ENCODE measurements around the gene TPM3.

TPM3 gene

DNA sequence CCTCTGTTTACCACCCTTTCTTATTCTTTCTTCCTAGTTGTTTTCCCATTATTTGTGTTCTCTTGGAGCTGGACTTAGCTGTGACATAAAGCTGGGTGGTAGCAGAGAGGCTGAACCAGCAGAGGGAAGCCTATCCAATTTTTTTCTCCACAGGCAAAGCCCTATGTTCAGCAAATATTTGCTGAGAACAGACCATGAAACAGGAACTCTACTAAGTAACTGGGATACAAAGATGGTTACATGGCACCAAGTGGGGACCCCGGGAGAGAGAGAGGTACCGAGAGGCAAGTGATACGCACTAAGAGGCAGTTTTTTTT lies 7.6 kb upstream of the TPM3 start:
- no peak for DNase-seq

DNA sequence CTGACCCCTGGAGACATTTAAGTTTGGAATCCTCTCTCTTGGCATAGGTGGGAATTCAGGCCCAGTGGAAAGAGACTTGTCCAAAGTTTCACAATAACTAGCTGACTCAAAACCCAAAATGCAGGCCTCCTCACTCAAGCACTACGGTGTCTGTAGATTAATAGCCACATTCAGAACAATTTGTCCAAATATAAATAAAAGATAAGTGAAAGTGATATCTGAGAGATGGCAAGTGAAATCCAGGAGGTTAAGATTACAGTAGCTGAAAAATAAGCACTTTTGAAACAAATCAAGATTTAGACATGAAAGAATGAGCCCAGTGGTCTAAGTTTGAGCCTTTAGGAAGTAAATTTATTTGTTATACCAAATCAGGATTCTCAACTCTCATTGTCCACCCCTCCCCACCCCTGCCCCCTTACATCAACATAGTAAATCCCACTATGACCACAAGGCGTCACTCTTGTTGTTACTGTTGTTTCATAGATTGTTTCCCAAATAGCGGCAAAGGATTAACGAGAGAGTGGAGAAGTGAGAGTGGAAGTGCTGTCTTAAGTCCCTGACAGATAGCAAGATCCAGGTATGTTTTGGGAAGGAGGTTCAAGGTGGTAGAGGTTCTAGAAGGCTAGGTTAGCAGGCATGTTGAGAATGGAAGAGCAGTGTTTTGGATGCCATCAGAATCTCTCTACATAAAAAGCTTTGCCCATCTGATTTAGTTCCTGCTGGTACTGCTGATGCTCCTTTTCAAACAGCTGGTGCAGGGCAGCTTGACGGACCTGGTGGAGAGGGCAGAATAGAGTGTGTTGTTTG lies 7.1 kb upstream of the TPM3 start:
- no peak for DNase-seq

DNA sequence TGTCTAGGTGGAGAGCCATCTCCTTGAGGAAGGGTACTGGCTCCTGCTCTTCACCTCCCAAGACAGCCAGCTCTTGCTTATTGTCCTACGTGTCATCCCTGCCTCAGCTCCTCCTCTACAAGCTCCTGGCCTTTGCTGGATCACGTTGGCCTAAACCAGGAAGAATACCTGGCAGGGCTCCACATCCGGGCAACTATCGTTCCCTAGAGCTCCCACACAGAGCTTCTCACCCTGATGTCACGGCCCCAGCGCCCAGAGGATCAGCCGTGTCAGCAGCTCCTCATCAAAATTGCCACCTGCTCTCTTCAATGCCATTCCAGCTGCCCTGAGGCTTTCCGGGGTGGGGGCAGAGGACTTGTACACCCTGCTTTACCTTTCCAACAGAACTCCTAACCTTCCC lies 1.9 kb upstream of the TPM3 start:
- no peak for DNase-seq

DNA sequence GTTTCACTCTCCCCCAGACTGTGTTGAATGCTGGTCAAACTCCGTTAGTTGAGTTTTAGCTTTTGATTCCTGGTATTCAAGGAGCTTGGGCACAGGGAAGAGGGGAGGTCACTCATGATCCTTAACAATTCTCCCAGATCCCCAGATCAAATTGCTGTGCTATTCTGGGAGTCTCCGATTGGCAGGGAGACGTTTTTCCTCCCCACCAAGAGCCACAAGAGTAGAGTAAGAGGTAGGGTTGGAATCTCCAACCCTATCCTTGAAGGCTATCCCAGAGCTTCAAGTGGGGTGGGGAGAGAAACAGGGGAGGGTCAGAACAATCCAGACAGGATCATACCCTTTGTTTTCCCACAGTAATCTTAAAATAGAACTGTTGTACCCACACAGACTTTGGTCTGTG lies 576 bp upstream of the TPM3 start:
- no peak for DNase-seq

DNA sequence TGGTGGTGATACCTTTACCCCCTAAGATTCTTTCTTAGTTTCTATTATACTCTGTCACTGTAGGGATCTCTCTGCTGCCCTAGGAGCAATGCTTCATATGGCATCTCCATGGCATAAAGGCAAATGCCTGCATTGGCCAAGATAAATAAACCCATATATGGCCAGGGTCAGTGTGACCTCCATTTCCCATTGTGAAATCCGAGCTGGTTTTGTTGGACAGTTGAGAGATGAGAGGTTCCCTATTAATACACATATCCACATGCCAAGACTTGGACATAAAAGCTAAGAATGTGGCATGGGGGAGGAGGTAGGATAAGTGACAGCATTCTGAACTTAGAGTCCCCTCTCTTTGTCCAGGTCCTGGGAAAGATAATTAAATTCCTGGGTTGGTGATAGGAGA lies 1.4 kb downstream of the TPM3 start:
- no peak for DNase-seq

DNA sequence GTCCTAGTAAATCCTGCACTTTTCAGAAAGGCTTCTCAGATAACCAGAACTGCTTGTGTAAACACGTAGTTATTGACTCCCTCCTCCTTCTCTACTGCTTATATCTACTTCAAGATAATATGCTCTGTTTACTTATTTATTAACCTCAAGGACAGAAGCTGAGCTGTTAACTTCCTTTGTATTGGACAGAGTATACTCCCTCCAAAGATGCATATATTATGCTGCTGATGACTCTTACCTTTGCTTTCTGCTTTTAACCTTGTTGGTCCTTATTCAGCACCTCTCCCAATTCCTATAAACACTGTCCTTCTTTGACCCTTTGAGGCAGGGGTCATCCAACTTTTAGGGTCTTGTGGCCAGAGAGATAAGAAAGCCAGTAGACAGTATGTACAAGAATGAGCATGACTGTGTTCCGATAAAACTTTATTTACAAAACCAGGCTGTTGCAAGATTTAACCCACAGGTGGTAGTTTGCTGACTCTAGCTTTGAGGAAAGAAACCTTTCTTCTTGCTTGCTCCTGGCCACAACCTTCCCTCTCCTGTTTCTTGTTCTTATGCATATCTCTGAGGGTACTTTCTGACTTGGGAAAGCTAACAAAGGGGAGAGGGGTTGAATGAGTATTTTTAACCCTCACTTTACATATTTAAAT lies 4.9 kb downstream of the TPM3 start:
- no peak for DNase-seq

DNA sequence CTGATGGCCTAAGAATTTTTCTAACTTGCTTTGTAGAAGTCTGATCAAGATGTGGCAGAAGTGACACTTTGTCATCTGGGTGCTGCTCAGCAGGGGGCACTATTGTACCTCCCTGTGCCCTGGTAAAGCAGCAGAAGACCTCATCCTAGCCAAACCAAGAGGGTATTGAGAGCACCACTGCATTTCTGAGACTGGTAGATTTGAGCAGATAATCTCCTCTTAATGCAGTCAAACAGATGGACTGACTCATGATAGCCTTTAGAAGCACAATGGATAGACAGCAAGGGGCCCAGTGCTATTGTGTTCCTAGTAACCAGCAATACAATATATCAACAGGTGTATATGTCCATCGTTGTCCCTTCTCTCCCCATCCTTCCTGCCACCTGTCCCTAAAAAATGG lies 5.7 kb downstream of the TPM3 start:
- DNase-seq, result no peak

DNA sequence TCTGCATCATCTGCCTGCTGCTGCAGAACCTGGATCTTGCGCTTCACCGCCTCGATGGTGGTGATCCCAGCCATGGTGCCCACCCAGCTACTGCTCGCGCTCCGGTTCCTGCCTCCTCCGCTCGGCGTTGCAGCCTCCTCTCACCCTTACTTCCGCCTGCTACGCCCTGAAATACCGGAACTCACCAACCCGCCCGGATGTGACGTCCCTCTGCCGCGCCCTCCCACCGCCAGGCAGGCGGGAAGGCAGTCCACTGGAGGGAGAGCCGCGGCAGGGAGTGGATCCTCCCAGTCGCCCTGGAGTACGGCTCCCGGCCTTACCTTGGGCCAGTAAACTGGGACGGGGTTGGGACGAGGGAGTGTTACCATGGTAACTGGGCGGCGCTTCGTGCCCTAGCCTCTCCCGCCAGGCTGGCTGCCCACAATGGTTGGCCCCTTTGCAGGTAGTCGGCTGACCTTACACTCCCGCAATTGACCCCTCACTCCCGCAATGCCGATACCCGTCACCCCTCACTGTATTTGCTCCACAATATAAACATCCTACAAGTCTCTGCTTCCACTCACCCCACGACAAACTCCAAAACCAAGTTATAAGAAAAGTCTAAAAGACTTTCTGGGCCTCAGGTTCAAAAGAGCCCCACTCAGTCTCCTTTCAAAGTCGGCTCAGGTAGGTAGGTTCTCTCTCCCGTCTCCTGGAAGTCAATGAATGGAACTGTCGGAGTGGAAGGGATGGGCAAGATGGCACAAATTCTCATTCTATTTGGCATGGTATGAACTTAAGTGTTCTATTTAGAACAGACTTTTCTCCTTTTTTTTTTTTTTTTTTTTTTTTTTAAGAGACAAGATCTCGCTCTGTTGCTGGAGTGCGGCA lies 8.6 kb downstream of the TPM3 start:
- peak; percentile 77 for DNase-seq

DNA sequence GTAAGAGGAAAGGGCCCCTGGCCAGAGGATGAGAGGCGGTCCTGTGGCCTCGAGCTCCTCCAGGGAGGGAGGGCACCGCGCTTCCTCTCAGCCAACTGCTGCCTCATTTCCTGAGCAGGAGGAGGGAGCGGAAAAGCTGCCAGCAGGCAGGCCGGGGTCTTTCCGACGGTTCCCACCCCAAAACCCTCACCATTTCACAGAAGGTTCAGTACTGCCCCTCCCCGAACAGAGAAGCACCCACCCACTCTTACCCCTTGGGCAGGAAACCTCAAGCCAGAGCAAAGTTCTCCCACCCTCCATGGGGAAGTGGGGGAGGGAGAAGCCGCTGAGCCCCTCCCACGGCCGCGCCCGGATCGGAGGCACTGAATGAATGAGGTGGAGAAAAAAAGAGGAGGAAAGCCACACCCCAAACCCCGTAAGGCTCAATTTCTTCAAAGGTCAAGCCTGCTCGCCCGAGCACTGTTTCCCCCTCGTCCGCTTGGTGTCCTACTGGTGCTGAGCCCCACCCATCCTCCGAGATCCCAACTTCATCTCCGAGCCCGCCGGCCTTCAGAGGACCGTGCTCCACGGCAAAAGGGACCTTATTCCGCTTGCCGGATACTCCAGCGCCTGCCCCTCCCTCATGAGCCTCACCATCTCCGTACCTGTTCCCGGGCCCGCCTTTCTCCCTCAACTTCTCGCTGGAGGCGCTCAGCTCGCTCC lies 9.4 kb downstream of the TPM3 start:
- DNase-seq, result no peak

DNA sequence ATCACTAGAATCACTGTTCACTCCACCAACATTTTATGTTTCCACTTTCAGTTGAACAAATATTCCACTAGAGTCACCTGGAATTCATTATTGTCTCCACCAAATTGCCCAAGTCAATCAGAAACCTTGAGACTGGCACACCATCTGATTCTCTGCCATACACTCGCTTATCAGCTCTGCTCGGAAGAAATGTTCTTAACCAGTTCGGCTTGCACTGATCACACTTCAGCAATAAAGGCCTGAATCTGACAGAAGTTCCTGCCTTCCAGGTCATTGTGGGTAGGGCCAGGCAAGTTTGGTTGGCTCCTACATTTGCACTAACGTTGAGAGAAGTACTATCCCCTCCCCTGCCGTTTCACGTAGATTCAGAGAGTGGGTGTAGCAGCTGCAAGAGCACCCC lies 10.0 kb downstream of the TPM3 start:
- DNase-seq, result no peak

DNA sequence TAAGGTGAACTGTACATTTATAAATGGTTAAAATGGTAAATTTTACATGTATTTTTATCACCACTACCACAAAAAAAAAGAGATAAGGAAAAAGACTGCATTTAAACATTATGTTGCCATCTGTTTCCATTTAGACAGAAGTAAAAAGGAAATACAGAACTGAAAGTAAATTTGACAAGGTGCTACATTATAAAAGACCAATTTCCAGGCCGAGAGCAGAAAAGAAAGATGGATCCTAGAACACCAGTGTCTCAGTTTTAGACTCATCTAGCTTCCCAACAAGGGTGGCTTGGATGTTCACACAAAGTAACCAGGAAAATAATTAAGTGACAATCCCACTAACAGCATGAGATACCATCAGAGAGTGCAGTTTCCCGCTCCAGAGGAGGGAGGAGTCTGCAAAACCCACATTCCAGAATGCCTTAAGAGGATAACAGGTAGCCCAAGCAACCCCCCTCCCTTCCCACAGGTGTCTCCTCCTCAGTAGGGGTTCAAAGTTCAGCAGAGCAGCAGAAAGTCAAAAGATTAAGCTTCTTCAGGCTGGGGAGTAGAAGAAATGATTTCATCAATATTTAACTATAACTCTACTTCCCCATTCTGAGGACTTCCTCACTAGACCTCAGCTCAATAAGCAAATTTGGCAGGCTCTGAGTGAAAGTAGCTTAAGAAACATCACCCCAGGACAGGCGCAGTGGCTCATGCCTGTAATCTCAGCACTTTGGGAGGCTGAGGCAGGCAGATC lies 11.8 kb downstream of the TPM3 start:
- DNase-seq, result no peak

DNA sequence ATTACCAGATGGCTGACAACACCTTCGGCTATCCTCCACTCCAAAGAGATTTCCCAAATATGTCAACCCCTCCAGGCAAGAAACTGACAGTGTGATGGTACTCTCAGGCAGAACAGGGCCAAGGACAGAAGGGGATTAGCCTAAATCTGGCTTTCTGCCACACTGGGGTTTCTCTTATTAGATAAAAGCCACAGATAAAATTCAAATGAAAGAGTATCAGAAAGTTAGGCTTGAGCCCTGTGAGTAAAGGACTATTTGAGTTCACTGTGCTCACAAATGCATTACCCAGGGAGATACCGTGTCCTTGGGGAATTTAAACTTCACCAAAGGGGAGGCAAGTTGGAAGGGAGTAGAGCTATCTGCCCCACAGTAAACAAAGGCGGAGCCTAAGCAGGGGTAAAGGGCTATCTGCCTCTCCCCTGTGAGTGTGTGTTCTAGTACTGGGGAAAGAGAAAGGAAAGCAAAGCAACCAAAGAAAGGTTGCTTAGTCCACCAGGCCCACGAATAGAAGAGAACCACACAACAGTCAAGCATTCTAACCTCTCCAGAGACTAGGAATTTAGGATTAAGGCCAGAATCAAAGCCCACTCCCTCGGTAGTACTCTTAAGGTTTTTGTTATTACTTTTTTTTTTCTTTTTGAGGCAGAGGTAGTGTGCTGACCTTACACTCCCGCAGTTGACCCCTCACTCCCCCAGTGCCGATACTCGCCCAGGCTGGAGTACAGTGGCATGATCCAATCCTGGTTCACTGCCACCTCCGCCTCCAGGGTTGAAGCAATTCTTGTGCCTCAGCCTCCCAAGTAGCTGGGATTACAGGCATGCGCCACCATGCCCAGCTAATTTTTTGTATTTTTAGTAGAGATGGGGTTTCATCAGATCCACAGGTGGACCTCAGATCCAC lies 12.7 kb downstream of the TPM3 start:
- DNase-seq, result no peak

DNA sequence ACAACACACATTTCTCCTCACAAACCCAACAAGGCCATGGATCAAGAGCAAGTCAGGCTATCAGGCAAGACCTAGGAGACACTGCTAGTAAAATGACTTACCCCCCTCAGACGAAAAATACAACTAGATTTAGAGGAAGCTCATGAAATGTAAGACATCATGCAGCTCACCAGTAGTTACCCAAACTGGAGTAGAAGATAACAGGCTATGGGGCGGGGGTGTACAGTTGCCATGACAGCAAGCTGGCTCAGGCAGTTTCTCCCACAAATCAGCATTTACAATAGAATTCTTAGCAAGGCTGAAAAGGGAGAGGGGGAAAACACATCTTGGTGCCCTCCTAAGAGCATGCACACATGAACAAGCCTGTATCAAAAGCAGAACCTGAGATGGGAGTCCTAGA lies 13.9 kb downstream of the TPM3 start:
- DNase-seq, result no peak

DNA sequence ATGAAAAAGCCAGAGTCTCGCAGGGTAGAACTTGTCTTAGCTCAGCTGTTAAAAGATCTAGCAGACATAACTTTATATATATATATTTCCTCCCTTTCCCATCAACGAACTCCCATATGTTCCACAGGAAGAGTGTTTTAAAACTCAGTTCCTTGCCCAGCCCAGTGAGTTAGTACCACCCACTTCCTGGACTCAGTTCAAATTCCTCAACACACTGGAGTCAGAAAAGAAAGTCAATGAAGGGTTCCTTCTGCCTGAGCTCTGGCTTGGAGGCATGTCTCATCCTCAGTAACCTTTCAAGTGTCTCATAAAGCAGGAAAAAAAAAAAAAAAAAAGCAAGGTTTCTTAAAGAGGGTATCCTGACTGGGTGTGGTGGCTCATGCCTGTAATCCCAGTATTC lies 15.6 kb downstream of the TPM3 start:
- DNase-seq, result no peak

DNA sequence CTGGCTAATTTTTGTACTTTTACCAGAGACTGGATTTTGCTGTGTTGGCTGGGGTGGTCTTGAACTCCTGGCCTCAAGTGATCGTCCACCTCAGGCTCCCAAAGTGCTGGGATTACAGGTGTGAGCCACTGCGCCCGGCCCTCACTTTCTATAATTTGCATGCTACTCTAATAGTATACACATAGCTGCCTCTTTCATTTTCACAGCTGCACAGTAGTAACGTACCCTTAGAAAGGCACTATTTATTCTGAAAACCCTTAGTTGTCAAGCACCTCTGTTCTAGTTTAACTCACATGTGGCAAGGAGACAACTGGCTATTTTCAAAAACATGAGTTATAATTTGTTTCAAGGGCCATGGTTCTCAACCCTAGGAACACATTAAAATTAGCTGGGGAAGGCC lies 17.2 kb downstream of the TPM3 start:
- DNase-seq, result no peak

DNA sequence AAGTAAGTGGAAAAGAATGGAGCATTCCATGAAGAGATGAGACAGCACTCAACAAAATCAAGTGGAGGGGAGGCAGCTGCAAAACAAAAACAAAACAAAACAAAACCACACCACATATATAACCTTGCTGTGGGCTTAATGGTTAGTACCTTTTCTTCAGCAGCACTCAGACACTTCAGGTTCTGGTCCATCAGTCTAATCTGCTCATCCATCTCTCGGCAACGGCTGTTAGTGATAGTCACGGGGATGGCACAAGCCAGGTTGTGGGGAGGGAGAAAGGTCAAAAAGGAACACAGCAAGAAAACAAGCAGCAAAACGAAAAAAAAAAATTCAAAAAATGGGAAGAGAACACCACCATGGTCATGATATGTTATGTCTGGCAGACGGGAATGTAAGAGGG lies 20.0 kb downstream of the TPM3 start:
- DNase-seq, result no peak

DNA sequence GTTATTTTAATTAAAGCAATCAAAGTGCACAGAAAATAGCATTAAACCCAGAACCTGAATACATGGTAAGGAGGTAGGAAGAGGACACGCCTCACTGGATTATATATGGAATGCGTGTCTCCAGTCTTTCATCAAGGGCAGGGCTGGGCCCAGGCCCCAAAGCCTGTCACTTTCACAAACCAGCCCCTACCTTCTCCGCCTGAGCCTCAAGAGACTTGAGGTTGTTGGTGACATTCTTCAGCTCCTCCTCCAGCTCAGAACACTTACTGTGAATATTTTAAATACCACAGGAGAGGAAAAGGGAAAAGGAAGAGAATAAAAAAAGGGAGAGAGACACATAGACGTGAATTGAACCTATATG lies 20.7 kb downstream of the TPM3 start:
- DNase-seq, result no peak

DNA sequence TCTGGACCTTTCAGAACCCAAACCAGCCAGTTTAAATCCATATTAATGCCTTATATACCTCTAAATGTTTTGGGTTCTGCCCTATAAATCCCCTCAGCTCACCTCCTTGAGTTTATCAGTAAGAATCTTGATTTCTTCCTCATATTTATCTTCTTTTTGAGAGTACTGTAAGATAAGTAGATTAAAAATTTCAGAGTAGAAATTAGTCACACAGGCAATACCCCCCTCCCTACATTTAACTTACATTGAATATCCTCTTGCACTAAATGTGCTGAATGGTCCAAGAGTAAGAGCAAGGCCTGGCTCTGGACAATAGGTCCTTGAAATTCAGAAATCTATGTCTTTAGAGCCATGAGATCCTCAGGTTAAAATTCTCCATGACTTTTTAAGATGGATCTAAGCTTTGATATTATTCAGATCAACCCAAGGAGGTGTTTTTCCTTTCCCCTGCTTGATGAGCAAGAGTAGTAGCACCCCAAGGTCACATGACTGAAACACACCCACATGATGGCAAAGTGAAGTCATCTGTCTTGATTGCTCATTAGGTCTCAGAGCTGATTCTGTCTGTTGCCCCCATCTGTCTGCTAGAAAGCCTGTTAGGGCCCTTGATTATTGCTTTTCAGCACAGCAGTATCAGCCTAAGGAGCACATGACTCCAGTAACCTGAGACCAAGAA lies 21.2 kb downstream of the TPM3 start:
- DNase-seq, result no peak

DNA sequence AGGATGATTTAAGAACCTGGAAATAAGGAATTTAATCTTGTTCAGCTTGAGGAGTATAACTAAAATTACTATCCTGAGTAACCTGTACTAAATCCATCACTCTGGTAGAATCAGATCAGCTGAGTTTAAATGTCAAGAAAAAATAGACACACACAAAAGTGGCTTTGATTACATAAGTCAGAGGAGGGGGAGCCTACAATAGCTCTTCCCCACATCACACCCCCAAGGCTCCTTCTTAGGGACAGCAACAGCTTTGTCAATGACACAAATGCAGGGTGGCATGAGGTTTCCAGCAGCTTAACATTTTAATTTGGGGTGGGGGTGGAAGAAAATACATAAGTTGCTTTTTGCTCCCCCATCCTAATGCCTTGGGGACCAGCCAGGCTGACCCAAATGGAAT lies 24.4 kb downstream of the TPM3 start:
- DNase-seq, result no peak

DNA sequence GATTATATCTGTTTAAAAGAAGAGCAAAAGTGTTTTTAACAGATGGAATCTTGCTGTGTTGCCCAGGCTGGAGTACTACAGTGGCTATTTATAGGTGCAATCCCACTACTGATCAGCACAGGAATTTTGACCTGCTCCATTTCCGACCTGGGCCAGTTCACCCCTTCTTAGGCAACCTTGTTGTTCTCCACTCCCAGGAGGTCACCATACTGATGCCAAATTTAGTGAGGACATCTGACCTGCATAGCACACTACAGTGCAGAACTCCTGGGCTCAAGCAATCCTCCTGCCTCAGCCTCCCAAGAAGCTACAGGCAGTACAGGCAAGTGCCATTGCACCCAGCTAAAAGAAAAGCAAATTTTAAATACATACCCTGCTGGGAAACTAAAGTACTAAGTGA lies 25.7 kb downstream of the TPM3 start:
- DNase-seq, result no peak

DNA sequence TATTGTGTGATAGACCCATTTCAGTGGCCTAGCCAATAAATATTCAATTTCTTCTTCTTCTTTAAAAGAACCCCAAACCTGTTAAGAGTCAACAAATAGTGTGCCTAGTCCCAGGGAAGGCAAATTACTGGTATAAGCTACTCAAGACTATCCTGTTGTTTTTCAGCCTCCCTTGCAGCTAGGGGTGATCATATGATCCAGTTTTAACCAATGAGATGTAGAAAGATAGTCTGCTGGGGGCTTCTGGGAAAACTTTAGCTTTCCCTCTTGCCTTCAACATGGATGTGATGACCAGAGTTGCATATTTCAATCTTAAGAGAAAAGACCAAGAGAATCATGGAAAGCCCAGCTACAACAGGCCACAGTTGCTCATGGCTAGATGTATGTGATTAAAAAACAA lies 32.3 kb downstream of the TPM3 start:
- DNase-seq, result no peak
